ENCODE data around the gene PRSS36.
"Not testable (repeated sequence)": the region's sequence is repeated elsewhere in the genome, so short reads cannot be mapped to it uniquely, and the experiment has no call there.

PRSS36 gene

DNA sequence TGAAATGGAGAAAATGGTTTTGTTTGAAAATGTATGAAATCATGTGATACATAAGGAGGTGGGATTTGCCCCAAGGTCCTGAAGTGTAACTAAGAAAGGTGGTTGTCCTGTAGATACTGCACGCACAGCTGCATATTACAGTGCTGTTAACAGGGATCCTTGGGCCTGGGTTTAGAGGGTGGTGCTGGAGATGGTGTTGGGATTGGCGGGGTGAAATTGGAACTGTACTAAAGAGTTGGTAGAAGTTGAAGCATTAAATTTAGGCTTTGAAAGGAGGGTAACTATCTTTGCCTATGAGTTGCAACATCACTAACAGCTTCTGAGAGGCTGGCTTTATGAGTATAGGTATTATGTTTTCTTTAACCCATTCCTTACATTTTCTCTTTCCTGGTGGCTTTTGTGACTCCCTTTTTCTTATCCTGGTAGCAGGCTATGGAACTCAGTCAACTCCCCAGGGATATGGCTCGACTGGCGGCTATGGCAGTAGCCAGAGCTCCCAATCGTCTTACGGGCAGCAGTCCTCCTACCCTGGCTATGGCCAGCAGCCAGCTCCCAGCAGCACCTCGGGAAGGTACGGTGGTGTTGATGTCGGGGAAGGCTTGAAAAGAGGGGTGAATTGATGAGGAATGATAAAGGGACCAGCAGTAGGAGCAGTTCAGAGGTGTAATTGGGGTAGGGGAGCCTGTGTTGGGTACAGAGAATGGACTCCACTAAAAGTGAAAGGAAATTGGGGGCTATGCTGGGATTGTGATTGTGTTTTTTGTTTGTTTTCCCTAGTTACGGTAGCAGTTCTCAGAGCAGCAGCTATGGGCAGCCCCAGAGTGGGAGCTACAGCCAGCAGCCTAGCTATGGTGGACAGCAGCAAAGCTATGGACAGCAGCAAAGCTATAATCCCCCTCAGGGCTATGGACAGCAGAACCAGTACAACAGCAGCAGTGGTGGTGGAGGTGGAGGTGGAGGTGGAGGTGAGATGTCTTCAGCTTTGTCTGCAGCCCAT, 33.9 kb upstream of the PRSS36 start:
- no peak for FAIRE-seq

DNA sequence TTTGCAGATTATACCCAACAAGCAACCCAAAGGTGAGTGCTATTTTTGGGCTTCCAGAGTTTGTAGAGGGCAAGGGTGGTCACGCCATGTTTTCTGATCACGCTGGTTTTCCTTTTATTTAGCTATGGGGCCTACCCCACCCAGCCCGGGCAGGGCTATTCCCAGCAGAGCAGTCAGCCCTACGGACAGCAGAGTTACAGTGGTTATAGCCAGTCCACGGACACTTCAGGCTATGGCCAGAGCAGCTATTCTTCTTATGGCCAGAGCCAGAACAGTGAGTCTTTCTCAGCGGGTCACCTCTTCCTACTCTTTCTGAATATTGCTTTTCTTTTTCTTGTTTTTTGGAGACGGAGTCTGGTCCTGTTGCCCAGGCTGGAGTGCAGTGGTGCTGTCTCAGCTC, 32.5 kb upstream of the PRSS36 start:
- FAIRE-seq: no peak

DNA sequence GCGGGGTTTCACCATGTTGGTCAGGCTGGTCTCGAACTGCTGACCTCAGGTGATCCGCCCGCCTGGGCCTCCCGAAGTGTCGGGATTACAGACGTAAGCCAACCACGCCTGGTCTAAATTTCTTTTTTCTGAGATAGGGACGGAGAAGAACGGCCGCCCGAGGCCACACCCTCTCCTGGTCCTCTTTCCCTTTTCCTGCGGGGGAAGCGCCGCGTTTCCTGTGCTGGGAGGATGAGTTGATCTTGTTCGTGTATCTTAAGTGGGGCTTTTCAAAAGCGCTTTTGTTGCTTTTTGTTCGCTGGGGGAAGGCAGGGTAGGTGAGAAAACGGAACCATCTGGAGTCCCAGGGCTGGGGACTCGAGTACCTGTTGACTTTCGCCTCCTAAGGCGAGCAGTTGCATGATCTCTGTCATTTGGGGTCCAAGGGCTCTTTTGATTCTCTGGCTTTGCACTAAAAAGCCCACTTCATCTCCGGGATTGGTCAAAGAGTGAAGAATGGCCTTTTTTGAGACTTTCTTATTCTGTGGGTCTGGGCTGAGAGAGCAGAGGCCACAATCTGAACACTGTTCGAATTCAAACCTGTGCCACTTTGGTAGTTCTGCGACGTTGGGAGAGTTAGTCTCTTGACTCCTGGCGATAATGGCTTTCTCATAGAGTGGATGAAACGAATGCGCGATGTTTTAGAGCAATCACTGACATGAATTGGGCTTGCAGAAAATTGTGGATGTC, 31.4 kb upstream of the PRSS36 start:
- FAIRE-seq: no peak

DNA sequence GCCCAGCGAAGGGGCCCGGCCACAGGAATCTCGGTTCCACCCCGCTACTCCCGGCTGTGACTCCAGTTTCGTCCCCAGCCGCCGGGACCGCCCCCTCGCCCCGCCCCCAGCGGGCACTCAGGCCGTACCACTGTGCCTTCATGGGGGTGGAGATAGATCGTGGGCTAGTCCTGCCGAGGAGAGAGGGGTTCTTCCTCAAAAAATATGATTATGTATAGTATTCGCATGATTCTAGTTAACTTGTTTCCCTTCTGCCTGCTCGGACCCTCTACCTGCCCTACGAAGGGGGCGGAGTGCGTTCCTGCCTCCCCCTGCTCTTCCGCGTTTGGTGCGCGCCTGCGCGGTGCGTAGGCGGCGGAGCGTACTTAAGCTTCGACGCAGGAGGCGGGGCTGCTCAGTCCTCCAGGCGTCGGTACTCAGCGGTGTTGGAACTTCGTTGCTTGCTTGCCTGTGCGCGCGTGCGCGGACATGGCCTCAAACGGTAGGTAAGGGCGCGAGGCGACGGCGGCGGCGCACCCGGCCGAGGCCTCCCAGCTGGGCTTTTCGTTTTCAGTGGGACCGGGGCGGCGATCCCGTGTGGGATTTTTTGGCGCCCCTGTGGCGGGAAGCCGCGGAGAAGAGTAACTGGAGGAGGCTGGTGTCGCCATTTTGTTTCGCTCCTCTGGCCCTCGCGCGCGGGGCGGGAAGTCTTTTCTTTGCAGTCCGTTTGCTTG, 30.0 kb upstream of the PRSS36 start, which contains the start of gene FUS:
Gene FUS, plus strand, starts transcription at position 393 of the 713 bp plus-strand sequence. Its CDS starts 76 bp downstream, at position 469.
- FAIRE-seq: no peak

DNA sequence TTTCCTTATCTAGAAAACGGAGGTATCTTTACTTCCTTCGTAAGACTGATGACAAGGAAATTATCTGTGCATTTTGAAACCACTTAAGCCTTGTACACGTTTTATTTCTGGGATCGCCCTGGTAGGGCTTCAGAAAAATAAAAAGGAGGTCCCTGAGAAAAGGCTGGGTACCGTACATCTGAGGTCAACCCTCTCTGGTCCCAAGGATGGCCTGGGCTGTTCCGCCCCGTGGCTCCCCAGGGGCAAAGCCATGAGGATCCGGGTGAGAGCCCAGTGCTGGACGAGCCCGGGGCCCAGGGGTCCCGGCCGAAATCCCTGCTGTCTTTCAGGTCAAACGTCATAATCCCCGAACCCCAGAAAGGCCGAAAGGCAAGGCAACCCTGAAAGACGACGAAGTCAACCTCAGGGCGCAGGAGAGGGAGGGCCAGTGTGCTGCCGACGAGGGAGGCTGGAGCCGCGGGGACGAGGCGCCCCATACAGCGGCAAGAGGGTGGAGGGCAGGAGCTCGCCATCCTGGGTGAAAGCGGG, 29.4 kb upstream of the PRSS36 start:
- no peak for FAIRE-seq

DNA sequence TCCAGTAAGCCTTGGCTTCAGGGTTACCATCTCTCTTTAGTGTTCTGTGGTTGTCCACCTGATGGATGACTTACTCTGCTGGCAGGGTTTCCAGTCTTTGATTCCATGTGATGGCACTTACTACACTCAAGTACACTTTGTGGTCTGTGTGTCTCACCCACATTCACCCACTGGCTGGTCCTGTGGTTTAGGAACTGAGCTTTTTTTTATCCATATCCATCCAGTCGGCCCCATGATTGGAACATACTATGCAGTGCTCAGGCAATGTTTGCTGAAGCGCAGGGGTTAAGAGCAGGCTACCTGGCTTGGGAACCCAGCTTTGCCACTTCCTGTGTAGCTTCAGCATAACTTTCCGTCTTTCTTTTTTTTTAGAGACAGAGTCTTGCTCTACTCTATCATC, 27.3 kb upstream of the PRSS36 start:
- FAIRE-seq: no peak

DNA sequence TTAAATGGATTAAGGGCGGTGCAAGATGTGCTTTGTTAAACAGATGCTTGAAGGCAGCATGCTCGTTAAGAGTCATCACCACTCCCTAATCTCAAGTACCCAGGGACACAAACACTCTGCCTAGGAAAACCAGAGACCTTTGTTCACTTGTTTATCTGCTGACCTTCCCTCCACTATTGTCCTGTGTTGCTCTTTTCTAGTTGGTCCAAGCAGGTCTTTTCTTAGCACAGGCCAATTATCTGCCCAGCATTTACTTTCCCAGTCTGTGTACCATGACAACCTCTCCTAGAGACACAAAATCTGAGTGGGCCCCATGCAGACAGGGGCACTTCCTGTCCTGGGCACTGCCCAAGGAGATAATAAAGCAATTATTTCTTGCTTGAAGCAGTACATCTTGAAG, 20.2 kb upstream of the PRSS36 start:
- not testable (repeated sequence) for FAIRE-seq

DNA sequence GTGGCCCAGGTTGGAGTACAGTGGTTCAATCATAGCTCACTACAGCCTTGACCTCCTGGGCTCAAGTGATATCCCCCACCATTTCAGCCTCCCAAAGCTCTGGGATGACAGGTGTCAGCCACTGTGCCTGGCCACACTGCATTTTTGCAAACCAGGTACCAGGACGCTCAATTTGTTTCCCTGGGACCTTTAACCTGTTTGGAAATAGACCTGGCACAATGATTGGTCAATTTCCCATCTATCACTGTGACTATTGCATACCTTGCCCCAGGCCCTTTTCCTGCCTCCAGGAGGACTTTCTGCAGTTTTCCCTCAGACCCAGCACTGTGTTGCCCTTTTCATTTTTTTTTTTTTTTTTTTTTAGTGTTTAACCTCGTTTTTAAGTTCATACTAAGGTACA, 19.0 kb upstream of the PRSS36 start:
- FAIRE-seq: no peak

DNA sequence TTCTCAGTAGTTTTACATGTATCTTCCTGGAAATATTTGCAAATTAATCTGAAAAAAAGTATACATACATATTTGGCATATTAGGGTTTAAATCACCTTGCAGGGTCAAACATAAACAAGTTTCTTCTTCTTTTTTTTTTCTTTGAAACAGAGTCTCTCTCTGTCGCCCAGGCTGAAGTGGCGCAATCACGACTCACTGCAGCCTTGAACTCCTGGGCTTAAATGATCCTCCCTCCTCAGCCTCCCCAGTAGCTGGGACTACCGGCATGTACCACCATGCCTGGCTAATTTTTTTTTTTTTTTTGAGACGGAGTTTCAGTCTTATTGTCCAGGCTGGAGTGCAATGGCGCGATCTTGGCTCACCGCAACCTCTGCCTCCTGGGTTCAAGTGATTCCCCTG, 17.4 kb upstream of the PRSS36 start:
- no peak for FAIRE-seq

DNA sequence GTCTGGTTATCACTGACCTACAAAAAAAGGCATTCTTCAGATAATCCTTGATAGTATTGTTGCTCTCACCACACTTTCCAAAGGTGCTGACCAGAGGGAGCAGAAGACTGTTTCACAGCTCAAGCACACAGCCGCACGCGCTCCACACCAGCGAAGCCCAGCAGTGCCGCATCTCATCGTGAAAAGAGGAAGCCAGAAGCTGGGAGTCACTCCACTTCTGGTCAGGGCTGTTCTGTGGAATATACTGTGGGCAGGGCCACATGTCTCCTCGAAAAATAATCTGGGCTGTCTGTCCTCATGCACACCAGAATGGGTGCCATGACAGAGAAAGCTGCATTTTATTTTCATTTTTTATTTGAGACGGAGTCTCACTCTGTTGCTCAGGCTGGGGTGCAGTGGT, 7.3 kb upstream of the PRSS36 start:
- no peak for FAIRE-seq

DNA sequence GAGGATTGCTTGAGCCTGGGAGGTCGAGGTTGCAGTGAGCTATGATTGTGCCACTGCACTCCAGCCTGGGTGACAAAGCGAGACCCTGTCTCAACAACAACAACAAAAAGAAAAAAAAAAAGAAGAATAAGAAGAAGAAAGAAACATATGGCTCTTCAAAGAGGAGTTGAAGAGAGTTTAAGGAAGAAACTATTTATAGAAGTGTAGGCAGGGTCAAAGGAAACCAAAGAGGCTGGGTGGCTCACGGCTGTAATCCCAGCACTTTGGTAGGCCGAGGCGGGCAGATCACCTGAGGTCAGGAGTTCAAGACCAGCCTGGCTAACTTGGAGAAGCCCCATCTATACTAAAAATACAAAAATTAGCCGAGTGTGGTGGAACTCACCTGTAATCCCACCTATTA, 1.1 kb upstream of the PRSS36 start:
- FAIRE-seq: not testable (repeated sequence)

DNA sequence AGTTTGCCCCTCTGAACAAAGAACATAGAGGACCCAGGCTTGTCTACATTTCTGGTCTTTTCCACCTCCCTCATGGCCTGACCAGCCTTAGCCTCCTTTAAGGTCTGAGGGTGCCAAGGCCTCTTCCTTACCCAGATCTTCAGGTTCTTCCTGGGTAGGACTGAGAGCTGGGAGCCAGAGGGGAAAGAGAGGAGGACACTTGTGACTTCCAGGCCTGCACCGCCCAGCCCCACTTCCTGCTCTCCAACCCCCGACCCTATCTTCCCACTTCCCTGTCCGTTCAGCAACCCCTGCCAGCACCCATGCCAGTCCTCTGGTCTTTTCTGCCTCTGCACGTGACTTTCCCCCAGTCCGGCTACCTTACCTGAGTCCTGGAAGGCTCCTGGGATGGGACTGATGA, 534 bp downstream of the PRSS36 start:
- FAIRE-seq: no peak

DNA sequence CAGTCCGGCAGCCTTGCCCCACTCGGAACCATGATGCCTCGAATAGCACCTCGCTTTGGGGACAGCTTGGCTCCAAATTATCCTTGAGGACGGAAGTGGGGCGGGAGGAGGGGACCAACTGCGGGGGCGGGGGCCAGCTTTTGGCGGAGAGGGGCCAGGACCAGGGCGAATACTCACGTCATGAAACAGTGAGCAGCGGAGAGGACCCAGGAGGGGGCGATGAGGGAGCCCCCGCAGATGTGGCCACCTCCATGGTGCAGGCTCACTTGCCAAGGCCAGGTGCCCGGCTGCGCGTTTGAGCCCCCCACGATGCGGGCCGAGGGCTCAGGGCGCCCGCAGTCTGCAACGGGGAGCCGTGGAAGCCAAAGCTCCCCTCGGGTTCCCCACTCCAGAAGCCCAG, 970 bp downstream of the PRSS36 start:
- FAIRE-seq: no peak

DNA sequence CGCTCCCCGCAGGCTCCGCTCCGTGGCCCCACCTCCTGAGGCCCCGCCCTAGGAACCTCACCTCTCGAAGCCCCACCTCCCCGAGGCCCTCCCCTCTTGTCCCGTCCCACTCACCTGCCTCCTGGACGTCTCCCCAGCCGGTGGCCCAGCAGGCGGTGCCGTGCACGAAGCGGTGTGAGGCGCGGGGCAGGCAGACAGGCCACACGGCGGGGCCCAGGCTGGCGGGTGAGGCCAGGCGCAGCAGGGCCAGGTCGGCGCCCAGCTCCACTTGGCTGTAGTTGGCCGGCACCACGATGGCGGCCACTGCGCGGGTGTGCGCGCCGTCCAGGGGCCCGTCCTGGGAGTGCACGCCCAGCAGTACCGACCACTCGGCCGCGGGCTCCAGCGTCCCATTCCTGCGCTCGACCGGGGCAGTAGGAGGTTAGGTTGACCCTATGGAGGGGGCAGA, 1.6 kb downstream of the PRSS36 start:
- no peak for FAIRE-seq

DNA sequence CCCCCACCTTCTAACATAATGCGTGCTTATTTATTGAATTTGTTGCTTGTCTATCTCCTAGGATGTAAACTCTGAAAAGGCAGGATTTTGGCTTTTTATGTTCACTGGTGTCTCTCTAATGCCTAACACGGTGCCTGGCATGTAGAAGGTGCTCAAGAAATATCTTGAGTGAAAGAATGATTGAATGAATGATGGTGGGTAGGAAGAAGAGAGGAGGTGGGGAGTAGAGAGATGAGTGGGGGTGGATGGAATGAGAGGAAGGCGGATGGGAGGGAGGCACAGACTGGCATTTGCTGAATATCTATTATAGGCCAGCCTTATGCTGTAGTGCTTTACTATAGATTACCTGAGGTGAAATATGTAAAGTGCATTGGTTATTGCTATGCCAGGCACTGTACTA, 2.3 kb downstream of the PRSS36 start:
- no peak for FAIRE-seq

DNA sequence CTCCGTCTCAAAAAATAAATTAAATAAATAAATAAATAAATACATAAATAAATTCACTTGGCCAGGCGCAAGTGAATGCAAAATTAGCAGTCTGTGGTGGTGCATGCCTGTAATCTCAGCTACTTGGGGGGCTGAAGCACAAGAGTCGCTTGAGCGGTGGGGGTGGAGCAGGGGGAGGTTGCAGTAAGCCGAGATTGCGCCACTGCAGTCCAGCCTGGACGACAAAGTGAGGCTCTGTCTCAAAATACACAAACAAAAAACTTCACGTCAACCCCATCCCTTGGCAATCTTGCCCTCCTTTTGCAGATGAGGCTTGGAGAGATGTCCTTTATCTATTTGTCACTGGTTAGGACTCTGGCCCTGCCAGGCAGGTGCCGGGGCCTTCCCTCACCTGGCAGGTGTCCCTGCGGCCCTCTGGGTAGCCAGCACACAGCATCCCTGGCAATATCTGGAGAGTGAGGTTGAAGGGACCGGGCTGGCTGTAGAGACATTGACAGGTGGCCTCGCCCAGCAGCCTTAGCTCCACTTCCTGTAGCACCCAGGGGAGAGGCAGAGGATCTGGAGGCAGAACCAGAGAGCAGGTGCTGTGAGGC, 4.4 kb downstream of the PRSS36 start:
- FAIRE-seq: no peak

DNA sequence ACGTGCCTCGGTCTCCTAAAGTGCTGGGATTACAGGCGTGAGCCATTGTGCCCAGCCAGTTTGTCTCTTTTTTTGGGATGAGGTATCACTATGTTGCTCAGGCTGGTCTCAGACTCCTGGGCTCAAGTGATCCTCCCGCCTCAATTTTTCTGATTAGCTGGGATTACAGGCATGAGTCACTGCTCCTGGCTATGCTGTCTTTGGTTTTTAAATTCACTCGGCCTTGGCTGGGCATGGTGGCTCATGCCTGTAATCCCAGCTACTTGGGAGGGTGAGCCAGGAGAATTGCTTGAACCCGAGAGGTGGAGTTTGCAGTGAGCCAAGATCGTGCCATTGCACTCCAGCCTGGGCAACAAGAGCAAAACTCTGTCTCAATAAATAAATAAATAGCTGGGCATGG, 5.4 kb downstream of the PRSS36 start:
- not testable (repeated sequence) for FAIRE-seq

DNA sequence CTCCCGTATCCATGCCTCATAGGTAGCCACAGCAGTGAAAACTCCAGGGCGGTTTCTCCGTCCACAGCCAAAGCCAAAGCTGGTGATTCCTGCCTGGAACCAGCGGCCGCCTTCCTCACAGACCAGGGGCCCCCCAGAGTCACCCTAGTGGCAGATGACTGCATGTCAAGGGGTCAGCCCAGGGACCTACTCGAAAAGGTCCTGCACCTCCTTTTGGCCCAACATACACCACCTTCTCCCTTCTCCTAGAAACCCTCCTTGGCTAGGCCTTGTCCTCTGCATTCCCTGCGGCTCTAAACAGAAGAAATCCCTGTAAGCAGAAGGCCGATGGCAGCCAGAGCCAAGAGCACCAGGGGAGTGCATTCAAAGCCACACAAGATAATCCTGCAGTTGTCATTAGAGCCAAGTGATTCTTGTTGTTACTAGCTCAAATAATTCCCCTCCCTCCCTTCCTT, 6.1 kb downstream of the PRSS36 start:
- FAIRE-seq: no peak

DNA sequence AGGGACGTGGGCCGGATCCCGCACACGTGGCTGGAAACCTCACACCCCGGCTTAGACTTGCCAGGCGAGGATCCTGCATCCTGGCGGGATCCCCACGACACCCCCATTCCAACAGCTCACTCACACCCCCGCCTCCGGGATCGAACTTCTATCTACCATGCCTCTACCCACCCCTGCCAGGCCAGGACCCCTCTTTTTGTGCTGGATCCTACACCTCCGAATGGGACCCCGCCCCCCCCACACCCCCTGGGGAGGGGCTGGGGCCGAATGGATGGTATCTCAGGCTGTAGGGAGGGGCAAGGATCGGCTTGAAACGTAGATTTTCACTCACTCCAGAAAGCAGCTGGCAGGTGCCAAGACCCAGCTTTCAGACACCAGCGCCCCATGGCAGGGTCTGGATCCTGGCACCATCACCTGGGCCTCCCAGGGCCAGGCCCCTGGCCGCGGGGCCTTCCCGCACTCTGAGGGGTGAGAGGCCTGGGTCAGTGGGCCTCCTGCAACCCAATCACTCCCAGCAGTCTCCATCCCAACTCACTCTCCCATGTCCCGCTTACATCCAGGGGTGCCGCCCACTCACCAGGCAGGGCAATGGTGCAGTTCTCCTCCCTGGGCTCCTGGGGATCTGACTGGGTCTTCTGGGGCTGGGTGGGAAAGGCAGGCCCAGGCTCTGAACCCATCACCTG, 6.7 kb downstream of the PRSS36 start:
- no peak for FAIRE-seq

DNA sequence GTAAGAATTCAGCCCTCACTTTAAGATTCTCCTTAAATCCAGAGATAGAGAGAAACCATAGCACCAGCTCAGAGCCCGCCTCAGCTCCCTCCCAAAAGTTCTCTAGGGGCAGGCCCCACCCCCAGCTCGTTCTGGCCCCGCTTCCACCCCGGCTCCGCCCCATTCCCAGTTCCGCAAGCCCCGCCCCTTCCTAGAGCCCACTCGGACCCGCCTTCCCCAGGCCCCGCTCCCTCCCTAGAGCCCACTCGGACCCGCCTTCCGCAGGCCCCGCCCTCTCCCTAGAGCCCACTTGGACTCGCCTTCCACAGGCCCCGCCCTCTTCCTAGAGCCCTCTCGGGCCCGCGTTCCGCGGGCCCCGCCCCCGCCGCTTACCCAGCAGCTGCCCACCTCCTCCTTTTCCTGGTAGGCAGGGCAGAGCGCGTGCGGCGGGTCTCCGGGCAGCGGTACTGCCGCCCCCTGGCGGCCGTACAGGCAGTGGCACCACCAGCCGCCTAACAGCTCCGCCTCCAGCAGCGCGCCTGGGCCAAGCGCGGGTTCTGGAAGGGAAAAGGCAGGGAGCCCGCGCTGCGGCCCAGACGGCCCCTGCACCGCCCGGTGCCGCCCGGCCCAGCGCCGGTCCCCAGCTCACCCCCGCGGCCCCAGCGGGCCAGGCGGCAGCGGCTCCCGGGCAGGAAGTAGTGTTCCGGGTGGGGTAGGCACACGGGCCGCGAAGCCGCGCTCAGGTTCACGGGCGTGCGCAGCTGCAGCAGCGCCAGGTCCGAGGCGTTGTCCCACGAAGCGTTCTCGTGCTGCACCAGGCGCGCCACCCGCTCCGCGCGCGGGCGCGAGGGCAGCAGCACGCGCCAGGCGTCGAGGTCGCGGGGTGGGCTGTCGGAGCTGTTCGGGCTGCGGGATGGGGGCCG, 7.5 kb downstream of the PRSS36 start:
- no peak for FAIRE-seq

Data from colon (tissue), 2 donors.